Astrocyte of the cerebellum (primary cell): ENCODE data around the gene DSTYK.

ENCODE experiments used
- DNase-seq: peaks from one replicate; pipeline ENCODE4 v3.0.0-alpha.2; 2011; ENCODE audit warnings: low read depth
- H3K4me3 ChIP-seq: 2 replicates; pipeline ENCODE4 v1.5.1; 2011; ENCODE audit warnings: mild to moderate bottlenecking, low read depth, low read length, moderate library complexity
- in situ Hi-C: cut with HindIII; loops from 2 replicates; pipeline ENCODE4 v1.10.0; 2017; ENCODE audit warnings: low sequenced_read_pairs
- TF ChIP-seq, protein P1 (sequence below): IDR thresholded peaks from 2 replicates; pipeline ENCODE4 v1.5.1; 2012; ENCODE audit warnings: low read length, low read depth, moderate library complexity, mild to moderate bottlenecking; ENCODE audit errors: missing control alignments

Gene DSTYK

DNA sequence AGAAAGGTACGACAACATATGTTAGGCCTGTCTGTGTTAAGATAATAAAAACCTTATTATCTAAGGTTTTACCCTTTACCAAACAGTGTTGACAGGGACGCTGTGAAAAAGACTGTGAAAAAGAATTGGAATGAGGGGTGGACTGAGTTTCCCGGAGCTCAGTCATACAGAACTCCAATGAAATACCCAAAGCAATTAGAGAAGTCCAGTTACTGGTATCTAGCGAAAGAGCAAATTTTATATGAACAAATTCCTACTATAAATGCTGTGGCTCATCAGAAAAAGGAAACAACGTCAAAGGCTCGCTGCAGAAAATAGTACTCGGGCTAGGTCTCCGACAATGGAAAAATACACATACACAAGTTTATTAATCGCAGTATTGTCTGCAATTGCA, 89.0 kb downstream of the DSTYK start:
- TF ChIP-seq, protein P1, sequence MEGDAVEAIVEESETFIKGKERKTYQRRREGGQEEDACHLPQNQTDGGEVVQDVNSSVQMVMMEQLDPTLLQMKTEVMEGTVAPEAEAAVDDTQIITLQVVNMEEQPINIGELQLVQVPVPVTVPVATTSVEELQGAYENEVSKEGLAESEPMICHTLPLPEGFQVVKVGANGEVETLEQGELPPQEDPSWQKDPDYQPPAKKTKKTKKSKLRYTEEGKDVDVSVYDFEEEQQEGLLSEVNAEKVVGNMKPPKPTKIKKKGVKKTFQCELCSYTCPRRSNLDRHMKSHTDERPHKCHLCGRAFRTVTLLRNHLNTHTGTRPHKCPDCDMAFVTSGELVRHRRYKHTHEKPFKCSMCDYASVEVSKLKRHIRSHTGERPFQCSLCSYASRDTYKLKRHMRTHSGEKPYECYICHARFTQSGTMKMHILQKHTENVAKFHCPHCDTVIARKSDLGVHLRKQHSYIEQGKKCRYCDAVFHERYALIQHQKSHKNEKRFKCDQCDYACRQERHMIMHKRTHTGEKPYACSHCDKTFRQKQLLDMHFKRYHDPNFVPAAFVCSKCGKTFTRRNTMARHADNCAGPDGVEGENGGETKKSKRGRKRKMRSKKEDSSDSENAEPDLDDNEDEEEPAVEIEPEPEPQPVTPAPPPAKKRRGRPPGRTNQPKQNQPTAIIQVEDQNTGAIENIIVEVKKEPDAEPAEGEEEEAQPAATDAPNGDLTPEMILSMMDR, result no peak
- H3K4me3 ChIP-seq, result peak overlapping the region; percentile 88
- in situ Hi-C loops, result no loop called here
- DNase-seq, result no peak

DNA sequence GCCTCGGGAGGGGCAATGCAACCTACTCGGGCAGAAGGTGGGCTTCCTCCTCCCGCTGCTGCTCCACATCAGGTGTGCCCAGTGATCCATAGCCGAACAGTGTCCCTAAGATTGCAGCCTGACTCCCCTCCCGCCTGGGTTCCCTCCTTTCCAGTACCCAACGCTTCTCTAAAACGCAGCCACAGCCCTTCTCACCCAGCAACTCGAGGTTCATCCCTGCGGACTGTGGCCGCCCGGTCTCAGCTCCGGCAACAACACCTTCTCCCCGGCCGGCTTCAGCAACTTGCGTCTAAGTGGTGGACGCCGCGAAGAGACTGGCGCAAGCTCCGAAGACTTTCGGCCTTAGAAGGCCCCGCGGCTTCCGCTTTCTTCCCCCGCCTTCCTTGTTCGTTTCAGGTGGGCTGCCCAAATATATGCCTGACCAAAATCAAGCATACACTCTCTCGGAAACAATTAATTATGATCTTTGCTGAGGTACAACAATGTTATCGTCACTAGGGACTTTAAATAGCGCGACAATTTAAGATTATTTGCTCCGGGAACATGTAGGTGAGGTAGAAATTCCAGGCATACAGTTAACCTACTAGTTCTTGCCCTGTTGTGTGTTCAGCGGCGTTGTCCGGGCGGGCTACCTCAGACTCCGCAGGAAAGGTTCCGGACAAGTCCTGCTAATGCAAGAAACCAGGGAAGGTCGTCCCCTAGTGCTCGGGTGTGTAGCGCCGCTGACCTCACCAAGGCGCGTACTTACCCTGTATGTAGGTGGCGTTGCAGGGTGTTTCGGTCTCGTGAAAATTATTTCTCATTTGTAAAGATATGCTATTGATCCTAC, 89.6 kb downstream of the DSTYK start, which contains the start of gene RBBP5:
RBBP5 (minus strand) TSS at position 319 of the 829 bp plus-strand sequence; CDS start at position 214, 105 bp downstream.
- in situ Hi-C loops, result no loop called here

DNA sequence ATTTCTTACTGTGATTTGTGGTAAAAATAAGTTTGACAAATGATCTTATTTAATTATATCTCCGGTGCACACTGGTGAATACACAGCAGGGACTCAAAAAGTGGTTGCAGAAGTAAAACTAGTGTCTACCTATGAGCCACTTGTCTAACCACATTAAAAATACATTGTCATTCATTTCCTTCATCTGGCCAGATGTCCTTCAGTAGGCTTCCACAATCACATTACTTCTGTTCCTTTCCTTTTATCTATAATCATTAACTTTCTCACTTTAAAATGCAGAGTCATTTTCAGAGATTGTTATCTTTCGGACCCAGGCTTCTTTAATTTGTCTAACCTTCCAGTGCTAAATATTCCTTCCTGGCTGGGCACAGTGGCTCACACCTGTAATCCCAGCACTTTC, 92.8 kb downstream of the DSTYK start:
- no peak overlapping the region for H3K4me3 ChIP-seq
- no peak for DNase-seq
- in situ Hi-C loops, result no loop called here
- TF ChIP-seq, protein P1, result no peak

More for the DNA sequence above, 89.6 kb downstream of the DSTYK start, which contains the start of gene RBBP5:
- peak; percentile 97 for DNase-seq
- peak within 1 kb of the TSS; percentile 88 for H3K4me3 ChIP-seq
- TF ChIP-seq, protein P1, result peak; percentile 89

DNA sequence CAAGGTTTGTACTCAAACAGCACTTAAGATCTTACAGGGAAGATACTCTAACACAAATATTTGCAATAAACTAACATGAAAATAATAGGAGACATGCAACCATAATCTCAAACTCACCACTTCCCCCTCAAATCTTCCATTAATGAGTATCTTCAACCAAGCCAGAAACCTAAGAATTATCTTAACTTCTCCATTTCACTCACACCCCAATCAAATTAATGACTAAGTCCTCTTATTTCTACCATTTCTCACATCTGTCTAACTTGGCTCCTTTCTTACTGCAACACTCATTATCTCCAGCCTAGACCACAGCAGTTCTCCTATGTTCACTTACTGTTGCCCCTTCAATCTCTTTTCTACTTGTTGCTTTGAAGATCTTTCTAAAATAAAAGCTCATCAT, 100.1 kb downstream of the DSTYK start:
- no peak for DNase-seq
- no peak overlapping the region for H3K4me3 ChIP-seq
- TF ChIP-seq, protein P1, result no peak
- in situ Hi-C loops, result no loop called here

DNA sequence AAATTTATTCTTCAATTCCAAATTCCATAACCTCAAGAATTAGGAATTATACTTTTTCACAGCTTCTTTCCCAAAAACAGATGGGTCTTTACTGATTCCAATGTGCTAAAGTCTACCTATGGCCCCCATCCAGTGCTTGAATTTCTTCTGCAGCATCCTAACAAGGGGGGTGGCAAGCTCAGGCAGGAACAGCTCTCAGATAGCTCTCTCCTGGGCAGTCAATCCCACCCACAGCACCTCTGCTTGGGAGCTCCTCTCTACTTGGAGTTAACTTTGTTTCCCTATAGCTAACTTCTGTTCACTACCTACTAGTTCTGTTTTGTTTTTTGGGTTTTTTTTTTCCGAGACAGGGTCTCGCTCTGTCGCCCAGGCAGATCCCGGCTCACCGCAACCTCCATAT, 101.8 kb downstream of the DSTYK start:
- TF ChIP-seq, protein P1, result no peak
- no peak overlapping the region for H3K4me3 ChIP-seq
- no peak for DNase-seq
- in situ Hi-C loops, result no loop called here

DNA sequence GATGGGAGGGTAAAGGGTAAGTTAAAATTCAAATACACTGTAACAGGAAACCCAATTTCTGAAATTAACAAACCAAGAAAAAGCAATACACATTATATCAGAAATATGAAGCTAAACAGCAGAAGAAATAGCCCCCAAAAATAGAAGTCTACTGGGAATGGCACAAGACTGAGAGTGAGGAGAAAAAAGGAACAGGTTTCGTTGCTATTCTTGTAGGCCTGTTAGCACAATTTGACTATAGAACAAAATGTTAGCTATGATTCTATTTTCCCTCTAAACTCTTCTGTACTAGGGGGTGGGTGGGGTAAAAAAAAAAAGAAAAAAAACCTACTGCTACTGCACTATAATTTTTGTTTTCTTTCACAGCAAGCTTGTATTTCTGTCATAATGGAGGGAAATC, 102.2 kb downstream of the DSTYK start:
- in situ Hi-C loops, result no loop called here
- TF ChIP-seq, protein P1, result no peak
- H3K4me3 ChIP-seq, result no peak overlapping the region
- no peak for DNase-seq
